ENCODE measurements around the gene MEGF11.
A peak's percentile ranks its signal among the peaks of the same experiment; 100 is the strongest.

The MEGF11 gene

DNA sequence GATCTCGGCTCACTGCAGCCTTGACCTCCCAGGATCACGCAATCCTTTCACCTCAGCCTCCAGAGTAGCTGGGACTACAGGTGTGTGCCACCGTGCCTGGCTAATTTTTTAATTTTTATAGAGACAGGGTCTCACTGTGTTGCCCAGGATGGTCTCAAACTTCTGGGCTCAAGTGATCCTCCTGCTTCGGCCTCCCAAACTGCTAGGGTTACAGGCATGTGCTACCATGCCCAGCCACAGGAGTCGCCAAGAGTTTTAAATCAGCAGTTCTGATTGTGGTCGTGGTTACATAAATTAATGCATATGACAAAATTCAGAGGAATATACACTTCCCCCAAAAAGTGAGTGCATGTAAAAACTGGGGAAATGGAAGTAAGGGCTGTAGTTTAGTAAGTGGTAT, 32.9 kb downstream of the MEGF11 start:
- H3K27ac ChIP-seq (replicated peaks): no peak overlapping the region
- H3K4me3 ChIP-seq (replicated peaks; ENCODE audit: insufficient read depth, low read length): no peak overlapping the region
- no peaks in the 10 kb centered on the region for H3K27me3 ChIP-seq (ENCODE audit: insufficient read depth, poor library complexity, severe bottlenecking)
- TF ChIP-seq, protein P1, sequence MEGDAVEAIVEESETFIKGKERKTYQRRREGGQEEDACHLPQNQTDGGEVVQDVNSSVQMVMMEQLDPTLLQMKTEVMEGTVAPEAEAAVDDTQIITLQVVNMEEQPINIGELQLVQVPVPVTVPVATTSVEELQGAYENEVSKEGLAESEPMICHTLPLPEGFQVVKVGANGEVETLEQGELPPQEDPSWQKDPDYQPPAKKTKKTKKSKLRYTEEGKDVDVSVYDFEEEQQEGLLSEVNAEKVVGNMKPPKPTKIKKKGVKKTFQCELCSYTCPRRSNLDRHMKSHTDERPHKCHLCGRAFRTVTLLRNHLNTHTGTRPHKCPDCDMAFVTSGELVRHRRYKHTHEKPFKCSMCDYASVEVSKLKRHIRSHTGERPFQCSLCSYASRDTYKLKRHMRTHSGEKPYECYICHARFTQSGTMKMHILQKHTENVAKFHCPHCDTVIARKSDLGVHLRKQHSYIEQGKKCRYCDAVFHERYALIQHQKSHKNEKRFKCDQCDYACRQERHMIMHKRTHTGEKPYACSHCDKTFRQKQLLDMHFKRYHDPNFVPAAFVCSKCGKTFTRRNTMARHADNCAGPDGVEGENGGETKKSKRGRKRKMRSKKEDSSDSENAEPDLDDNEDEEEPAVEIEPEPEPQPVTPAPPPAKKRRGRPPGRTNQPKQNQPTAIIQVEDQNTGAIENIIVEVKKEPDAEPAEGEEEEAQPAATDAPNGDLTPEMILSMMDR (IDR thresholded peaks at IDR 0.05; ENCODE audit: insufficient read depth, low read length): no peak
- TF ChIP-seq POLR2AphosphoS5 (IDR thresholded peaks at IDR 0.05; ENCODE audit: low read depth): no peak
- DNase-seq (ENCODE audit: low read depth in 1 of 2, low spot score in 1 of 2): no peak

DNA sequence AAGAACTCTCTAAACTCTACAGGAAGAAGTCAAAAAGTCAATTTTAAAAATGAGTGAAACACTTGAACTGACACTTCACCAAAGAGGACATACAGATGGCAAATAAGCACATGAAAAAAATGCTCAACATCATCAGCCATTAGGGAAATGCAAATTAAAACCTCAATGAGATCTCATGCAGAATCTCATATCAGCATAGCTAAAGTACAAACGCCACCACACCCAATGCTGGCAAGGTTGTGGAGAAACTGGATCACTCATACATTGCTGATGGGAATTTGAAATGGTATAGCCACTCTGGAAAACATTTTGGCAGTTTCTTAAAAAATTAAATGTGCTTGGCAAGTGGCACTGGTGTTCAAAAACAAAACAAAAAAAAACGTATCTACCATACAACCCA, 34.2 kb downstream of the MEGF11 start:
- Histone ChIP-seq H3K4me3 (replicated peaks; ENCODE audit: insufficient read depth, low read length) (no peak overlapping the region), H3K27me3 (ENCODE audit: insufficient read depth, poor library complexity, severe bottlenecking) (no peaks in the 10 kb centered on the region), H3K27ac (replicated peaks) (no peak overlapping the region)
- DNase-seq (ENCODE audit: low read depth in 1 of 2, low spot score in 1 of 2): no peak
- TF ChIP-seq, protein P2, sequence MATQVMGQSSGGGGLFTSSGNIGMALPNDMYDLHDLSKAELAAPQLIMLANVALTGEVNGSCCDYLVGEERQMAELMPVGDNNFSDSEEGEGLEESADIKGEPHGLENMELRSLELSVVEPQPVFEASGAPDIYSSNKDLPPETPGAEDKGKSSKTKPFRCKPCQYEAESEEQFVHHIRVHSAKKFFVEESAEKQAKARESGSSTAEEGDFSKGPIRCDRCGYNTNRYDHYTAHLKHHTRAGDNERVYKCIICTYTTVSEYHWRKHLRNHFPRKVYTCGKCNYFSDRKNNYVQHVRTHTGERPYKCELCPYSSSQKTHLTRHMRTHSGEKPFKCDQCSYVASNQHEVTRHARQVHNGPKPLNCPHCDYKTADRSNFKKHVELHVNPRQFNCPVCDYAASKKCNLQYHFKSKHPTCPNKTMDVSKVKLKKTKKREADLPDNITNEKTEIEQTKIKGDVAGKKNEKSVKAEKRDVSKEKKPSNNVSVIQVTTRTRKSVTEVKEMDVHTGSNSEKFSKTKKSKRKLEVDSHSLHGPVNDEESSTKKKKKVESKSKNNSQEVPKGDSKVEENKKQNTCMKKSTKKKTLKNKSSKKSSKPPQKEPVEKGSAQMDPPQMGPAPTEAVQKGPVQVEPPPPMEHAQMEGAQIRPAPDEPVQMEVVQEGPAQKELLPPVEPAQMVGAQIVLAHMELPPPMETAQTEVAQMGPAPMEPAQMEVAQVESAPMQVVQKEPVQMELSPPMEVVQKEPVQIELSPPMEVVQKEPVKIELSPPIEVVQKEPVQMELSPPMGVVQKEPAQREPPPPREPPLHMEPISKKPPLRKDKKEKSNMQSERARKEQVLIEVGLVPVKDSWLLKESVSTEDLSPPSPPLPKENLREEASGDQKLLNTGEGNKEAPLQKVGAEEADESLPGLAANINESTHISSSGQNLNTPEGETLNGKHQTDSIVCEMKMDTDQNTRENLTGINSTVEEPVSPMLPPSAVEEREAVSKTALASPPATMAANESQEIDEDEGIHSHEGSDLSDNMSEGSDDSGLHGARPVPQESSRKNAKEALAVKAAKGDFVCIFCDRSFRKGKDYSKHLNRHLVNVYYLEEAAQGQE (IDR thresholded peaks at IDR 0.05; ENCODE audit: insufficient replicate concordance, low read depth): no peak
- no peak for TF ChIP-seq GABPA (IDR thresholded peaks at IDR 0.05; ENCODE audit: low read depth)
- TF ChIP-seq SPI1 (IDR thresholded peaks at IDR 0.05; ENCODE audit: borderline replicate concordance, low read depth): no peak
- no peak for TF ChIP-seq POLR2AphosphoS5 (IDR thresholded peaks at IDR 0.05; ENCODE audit: low read depth)
- TF ChIP-seq, protein P1 (IDR thresholded peaks at IDR 0.05; ENCODE audit: insufficient read depth, low read length): no peak

DNA sequence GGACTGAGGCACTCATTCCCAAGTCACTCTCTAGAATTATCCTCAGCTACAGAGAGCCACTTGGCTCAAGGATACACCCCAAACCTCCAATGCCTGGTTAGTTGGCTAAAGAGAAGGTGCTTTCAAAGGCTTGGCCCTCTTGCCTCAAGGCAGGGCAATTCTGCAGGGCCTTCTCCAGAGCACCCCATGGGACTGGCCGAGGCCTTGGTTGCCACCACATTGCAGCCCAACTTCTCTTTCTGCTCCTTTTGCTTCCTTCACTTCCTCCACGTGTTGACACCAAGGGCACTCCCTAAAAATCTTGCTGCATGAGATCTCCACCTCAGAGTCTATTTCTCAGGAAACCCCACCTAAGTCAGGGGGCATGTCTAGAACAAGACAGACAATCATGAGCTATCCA, 36.7 kb downstream of the MEGF11 start:
- TF ChIP-seq SPI1 (IDR thresholded peaks at IDR 0.05; ENCODE audit: borderline replicate concordance, low read depth): no peak
- peak in 1 of 2 experiments; percentile 29 for DNase-seq (ENCODE audit: low read depth in 1 of 2, low spot score in 1 of 2)
- Histone ChIP-seq H3K27ac (replicated peaks) (no peak overlapping the region), H3K4me3 (replicated peaks; ENCODE audit: insufficient read depth, low read length) (no peak overlapping the region), H3K27me3 (ENCODE audit: insufficient read depth, poor library complexity, severe bottlenecking) (no peaks in the 10 kb centered on the region)

DNA sequence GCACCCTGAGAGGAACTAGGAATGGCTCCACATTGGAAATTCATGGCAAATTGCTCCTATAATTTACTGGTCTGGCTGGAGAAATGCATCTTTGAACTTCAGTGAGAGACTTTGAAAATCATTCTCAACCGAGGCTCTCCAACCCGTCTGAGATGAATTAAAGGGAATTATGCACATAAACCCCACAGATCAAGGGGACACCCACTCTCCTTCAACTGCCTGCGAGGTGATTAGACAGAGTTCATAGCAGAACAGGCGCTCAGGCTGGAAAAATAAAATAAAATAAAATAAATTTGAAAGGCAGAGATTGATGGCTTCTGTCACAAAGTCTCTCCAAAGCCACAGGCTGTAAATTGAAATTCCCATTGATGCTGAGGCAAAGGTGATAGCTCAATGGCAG, 37.7 kb downstream of the MEGF11 start:
- TF ChIP-seq POLR2AphosphoS5 (IDR thresholded peaks at IDR 0.05; ENCODE audit: low read depth) (no peak), SPI1 (IDR thresholded peaks at IDR 0.05; ENCODE audit: borderline replicate concordance, low read depth) (no peak), GABPA (IDR thresholded peaks at IDR 0.05; ENCODE audit: low read depth) (no peak)
- TF ChIP-seq, protein P1 (IDR thresholded peaks at IDR 0.05; ENCODE audit: insufficient read depth, low read length): no peak
- TF ChIP-seq, protein P2 (IDR thresholded peaks at IDR 0.05; ENCODE audit: insufficient replicate concordance, low read depth): no peak
- no peak overlapping the region for H3K4me3 ChIP-seq (replicated peaks; ENCODE audit: insufficient read depth, low read length)
- H3K27ac ChIP-seq (replicated peaks): no peak overlapping the region
- no peaks in the 10 kb centered on the region for H3K27me3 ChIP-seq (ENCODE audit: insufficient read depth, poor library complexity, severe bottlenecking)
- DNase-seq (ENCODE audit: low read depth in 1 of 2, low spot score in 1 of 2): no peak
